Endothelial cell of umbilical vein (primary cell): ENCODE results near the gene CSTA. TPM values are rescaled to one million over a fixed set of nuclear protein-coding genes. Genes with fewer than 3 reads are reported as not detected.

Experiments
- BruUV-seq: library from RNA; stranded (reverse); fragments of 400-500 nt; replicated peaks from 2 replicates; lab custom pipeline; 2021; lab: Mats Ljungman, UMichigan
- CTCF ChIA-PET: fragments of 300-600, 350-600 bp; sonication (Branson Sonifier 250); formaldehyde crosslinking; loops from one replicate; lab custom pipeline; 2021; ENCODE audit warnings: antibody characterized with exemption, inconsistent platforms; lab: Charles Lee
- POLR2A ChIA-PET: fragments of 300-600, 350-600 bp; sonication (Branson Sonifier 250); formaldehyde crosslinking; loops from one replicate; lab custom pipeline; 2021; ENCODE audit warnings: antibody characterized with exemption, inconsistent platforms; lab: Charles Lee
- DNase-seq: peaks from one replicate; pipeline ENCODE4 v3.0.0-alpha.2; 2011; ENCODE audit warnings: low read depth, low spot score
- FAIRE-seq: peaks from 2 replicates; lab custom pipeline; 2011; peaks lifted over from hg19 to GRCh38; lab: Jason Lieb, UNC
- H2AFZ ChIP-seq: 2 replicates; pipeline ENCODE4 v1.6.0; 2012; ENCODE audit warnings: low read depth, low read length, control low read depth, inconsistent platforms
- H3K27ac ChIP-seq: 2 replicates; pipeline ENCODE4 v1.5.1; 2011; ENCODE audit warnings: low read depth, mild to moderate bottlenecking, control low read depth, low read length, moderate library complexity; ENCODE audit not compliant: insufficient read depth
- H3K27me3 ChIP-seq, 2 experiments: 2 replicates each; pipeline versions ENCODE4 v1.6.0 to v1.6.1; 2011; ENCODE audit warnings: low read length in 2 of 2, mixed read lengths in 1 of 2; ENCODE audit not compliant: control insufficient read depth in 2 of 2, insufficient read depth in 2 of 2
- H3K36me3 ChIP-seq, 2 experiments: 2 replicates in 1 of 2; 3 replicates in 1 of 2; pipeline ENCODE4 v1.5.1; 2011; ENCODE audit warnings: low read length in 2 of 2, mild to moderate bottlenecking in 1 of 2, moderate library complexity in 1 of 2; ENCODE audit not compliant: control insufficient read depth in 2 of 2, insufficient read depth in 2 of 2; ENCODE audit errors: extremely low read depth in 1 of 2
- H3K4me1 ChIP-seq: 3 replicates; pipeline ENCODE4 v1.5.1; 2011; ENCODE audit warnings: mild to moderate bottlenecking, low read length; ENCODE audit not compliant: control insufficient read depth, insufficient read depth; ENCODE audit errors: extremely low read depth
- H3K4me2 ChIP-seq: 2 replicates; pipeline ENCODE4 v1.6.1; 2011; ENCODE audit warnings: low read length, control low read depth, mixed read lengths; ENCODE audit not compliant: insufficient read depth
- H3K4me3 ChIP-seq, 3 experiments: fragments of 200-600 bp in 1 of 3; sonication (generic), shearing (Covaris generic) in 1 of 3; replicated peaks in 1 of 3; 2 replicates each; pipeline ENCODE4 v1.5.1; 2011 to 2016; ENCODE audit warnings: control low read depth in 3 of 3, low read length in 3 of 3, mild to moderate bottlenecking in 2 of 3, inconsistent platforms in 1 of 3, low read depth in 1 of 3, moderate library complexity in 1 of 3; ENCODE audit not compliant: insufficient read depth in 1 of 3
- H3K79me2 ChIP-seq: 2 replicates; pipeline ENCODE4 v1.6.0; 2012; ENCODE audit warnings: low read length, inconsistent platforms; ENCODE audit not compliant: control insufficient read depth, insufficient read depth
- H3K9ac ChIP-seq: replicated peaks from 2 replicates; pipeline ENCODE3; 2011; ENCODE audit warnings: low read length, control low read depth; ENCODE audit not compliant: insufficient read depth; ENCODE audit errors: extremely low read depth
- H3K9me1 ChIP-seq: replicated peaks from 3 replicates; pipeline ENCODE4 v1.6.0; 2011; ENCODE audit warnings: mild to moderate bottlenecking, low read length; ENCODE audit not compliant: control insufficient read depth, insufficient read depth; ENCODE audit errors: extremely low read depth
- H3K9me3 ChIP-seq: replicated peaks from 2 replicates; pipeline ENCODE4 v1.5.1; 2012; ENCODE audit warnings: low read length, inconsistent platforms; ENCODE audit not compliant: control insufficient read depth, insufficient read depth
- H4K20me1 ChIP-seq: replicated peaks from 2 replicates; pipeline ENCODE3; 2011; ENCODE audit warnings: mild to moderate bottlenecking, low read length; ENCODE audit not compliant: control insufficient read depth, insufficient read depth; ENCODE audit errors: extremely low read depth
- EZH2 ChIP-seq: IDR thresholded peaks from 2 replicates; pipeline ENCODE4 v1.6.1; 2012; ENCODE audit warnings: borderline replicate concordance, low read depth, mild to moderate bottlenecking, moderate library complexity, low read length, inconsistent platforms; ENCODE audit not compliant: severe bottlenecking
- FOS ChIP-seq: IDR thresholded peaks from 2 replicates; pipeline ENCODE4 v1.6.1; 2011; ENCODE audit warnings: mild to moderate bottlenecking, low read length, moderate library complexity, borderline replicate concordance; ENCODE audit not compliant: insufficient read depth
- GATA2 ChIP-seq: IDR thresholded peaks from 2 replicates; pipeline ENCODE4 v1.7.0; 2011; ENCODE audit warnings: low read depth, mild to moderate bottlenecking, moderate library complexity, mixed read lengths, low read length; ENCODE audit not compliant: insufficient read length, insufficient read depth
- JUN ChIP-seq: IDR thresholded peaks from 2 replicates; pipeline ENCODE4 v1.6.1; 2011; ENCODE audit warnings: borderline replicate concordance, low read depth; ENCODE audit not compliant: insufficient read length, insufficient read depth
- MYC ChIP-seq: IDR thresholded peaks from one replicate; pipeline ENCODE4 v1.6.1; 2011; ENCODE audit warnings: mild to moderate bottlenecking, low read depth, low read length
- POLR2A ChIP-seq: IDR thresholded peaks from 2 replicates; pipeline ENCODE4 v1.6.1; 2012; ENCODE audit warnings: low read depth, mild to moderate bottlenecking, control low read depth, low read length
- POLR2AphosphoS5 ChIP-seq: IDR thresholded peaks from 2 replicates; pipeline ENCODE4 v1.6.1; 2012; ENCODE audit warnings: low read depth, mild to moderate bottlenecking, control low read depth, low read length, moderate library complexity; ENCODE audit not compliant: insufficient read depth
- dilution Hi-C: fragments of 300-500 bp; cut with MboI; formaldehyde crosslinking; loops from one replicate; pipeline ENCODE4 v1.15.0; 2019; ENCODE audit warnings: low sequenced_read_pairs; ENCODE audit not compliant: extremely low pct_ligation_motif_present
- intact Hi-C: fragments of 100-400 bp; cut with micrococcal nuclease; formaldehyde crosslinking; loops from one replicate; pipeline ENCODE4 v1.10.0; 2022
- polyA plus RNA-seq, 4 experiments: library from polyadenylated mRNA; depleted of rRNA in 3 of 4; stranded (reverse) in 3 of 4; unstranded in 1 of 4; fragments of >200 nt; gene quantifications; 2 replicates each; pipeline versions ENCODE4 v1.2.1 to v1.2.3, GENCODE V29; 2011 to 2012; ENCODE audit warnings: missing spikeins in 1 of 4
- total RNA-seq: library from RNA; stranded (reverse); gene quantifications from 2 replicates; pipeline ENCODE4 v1.2.3, GENCODE V29; 2021
- TF ChIP-seq, protein P1 (sequence below), 2 donors: IDR thresholded peaks; 1 replicate in 1 of 2; 2 replicates in 1 of 2; pipeline ENCODE4 v1.5.1; 2011; ENCODE audit warnings: low read length in 2 of 2, mild to moderate bottlenecking in 2 of 2, moderate library complexity in 2 of 2, control low read depth in 1 of 2, inconsistent platforms in 1 of 2, low read depth in 1 of 2; ENCODE audit not compliant: insufficient read depth in 1 of 2; ENCODE audit errors: extremely low read depth in 1 of 2
- TF ChIP-seq, protein P2 (sequence below): IDR thresholded peaks from 2 replicates; pipeline ENCODE4 v1.6.1; 2011; ENCODE audit not compliant: insufficient read depth, insufficient read length

Gene CSTA
- total and polyA plus RNA-seq, 2 donors (not counting 3 experiments of a cell fraction or from before 2014, with no cell fraction given): not detected

DNA sequence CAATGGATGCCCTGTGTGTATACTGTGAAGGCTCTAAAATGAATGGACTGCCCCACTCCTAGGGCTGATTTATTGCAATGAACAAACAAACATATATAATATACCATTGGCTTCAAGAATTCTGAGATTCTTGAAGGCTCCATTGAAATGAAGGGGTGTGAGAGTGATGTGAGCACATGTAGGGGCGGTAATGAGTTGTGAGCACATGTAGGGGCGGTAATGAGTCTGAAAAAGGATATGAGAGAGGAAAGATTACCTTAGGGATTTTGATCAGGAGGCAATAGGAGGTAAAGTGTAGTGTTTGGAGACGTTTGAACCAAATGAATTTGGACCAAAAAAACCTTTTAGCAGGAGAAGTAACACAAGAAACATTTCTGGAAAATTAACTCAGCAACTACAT lies 62.7 kb downstream of the CSTA start:
- Histone ChIP-seq H3K9me1 (no peaks in the 10 kb centered on the region), H3K4me1 (peaks cover 10% of the 10 kb centered on the region), H3K79me2 (peaks cover 3% of the 10 kb centered on the region), H3K27me3 (no peaks in the 10 kb centered on the region), H3K36me3 (no peaks in the 10 kb centered on the region), H2AFZ (no peak overlapping the region), H3K27ac (no peak overlapping the region), H3K4me2 (no peak overlapping the region), H4K20me1 (no peaks in the 10 kb centered on the region), H3K9ac (no peak overlapping the region), H3K9me3 (no peaks in the 10 kb centered on the region), H3K4me3 (no peak overlapping the region)
- CTCF ChIA-PET: no interaction called here
- dilution Hi-C loops (no loop called here), intact Hi-C loops (no loop called here)
- DNase-seq (no peak), FAIRE-seq (no peak)
- no TSS peak for BruUV-seq
- POLR2A ChIA-PET: no interaction called here
- TF ChIP-seq, protein P1, sequence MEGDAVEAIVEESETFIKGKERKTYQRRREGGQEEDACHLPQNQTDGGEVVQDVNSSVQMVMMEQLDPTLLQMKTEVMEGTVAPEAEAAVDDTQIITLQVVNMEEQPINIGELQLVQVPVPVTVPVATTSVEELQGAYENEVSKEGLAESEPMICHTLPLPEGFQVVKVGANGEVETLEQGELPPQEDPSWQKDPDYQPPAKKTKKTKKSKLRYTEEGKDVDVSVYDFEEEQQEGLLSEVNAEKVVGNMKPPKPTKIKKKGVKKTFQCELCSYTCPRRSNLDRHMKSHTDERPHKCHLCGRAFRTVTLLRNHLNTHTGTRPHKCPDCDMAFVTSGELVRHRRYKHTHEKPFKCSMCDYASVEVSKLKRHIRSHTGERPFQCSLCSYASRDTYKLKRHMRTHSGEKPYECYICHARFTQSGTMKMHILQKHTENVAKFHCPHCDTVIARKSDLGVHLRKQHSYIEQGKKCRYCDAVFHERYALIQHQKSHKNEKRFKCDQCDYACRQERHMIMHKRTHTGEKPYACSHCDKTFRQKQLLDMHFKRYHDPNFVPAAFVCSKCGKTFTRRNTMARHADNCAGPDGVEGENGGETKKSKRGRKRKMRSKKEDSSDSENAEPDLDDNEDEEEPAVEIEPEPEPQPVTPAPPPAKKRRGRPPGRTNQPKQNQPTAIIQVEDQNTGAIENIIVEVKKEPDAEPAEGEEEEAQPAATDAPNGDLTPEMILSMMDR (IDR thresholded peaks at IDR 0.05; ENCODE audit: extremely low read depth in 1 of 2, insufficient read depth in 1 of 2, low read depth in 1 of 2, low read length in 2 of 2): no peak
- TF ChIP-seq POLR2AphosphoS5 (no peak), EZH2 (no peak), FOS (no peak), GATA2 (no peak), MYC (no peak), POLR2A (no peak), JUN (no peak)
- TF ChIP-seq, protein P2, sequence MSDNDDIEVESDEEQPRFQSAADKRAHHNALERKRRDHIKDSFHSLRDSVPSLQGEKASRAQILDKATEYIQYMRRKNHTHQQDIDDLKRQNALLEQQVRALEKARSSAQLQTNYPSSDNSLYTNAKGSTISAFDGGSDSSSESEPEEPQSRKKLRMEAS: no peak
